ENCODE results near the gene KAZN. TPM values are rescaled to one million over a fixed set of nuclear protein-coding genes. Genes with fewer than 3 reads are reported as not detected.

The KAZN gene
- total and polyA plus RNA-seq, 2 of the 8 experiments (the other 6 are each of a cell fraction or from before 2014, with no cell fraction given) = 3.7 to 11.8 TPM

GRCh38 chr1:15099441-15100120, 501.1 kb downstream of the KAZN start (continued):
- TF ChIP-seq CHD7 (IDR thresholded peaks at IDR 0.05; ENCODE audit: insufficient replicate concordance, low read length) (no peak), MAFK (IDR thresholded peaks at IDR 0.05; ENCODE audit: low read depth, low read length) (no peak), RAD21 (IDR thresholded peaks at IDR 0.05 in 1 of 2, conservative IDR thresholded peaks at IDR 0.05 in 1 of 2; ENCODE audit: low read depth in 2 of 2, low read length in 2 of 2) (no peak), CHD2 (IDR thresholded peaks at IDR 0.05; ENCODE audit: low read length) (no peak)
